ENCODE measurements around the gene PLA2G1B. TPM values are rescaled to one million over a fixed set of nuclear protein-coding genes. Genes with fewer than 3 reads are reported as not detected.
A peak's percentile ranks its signal among the peaks of the same experiment; 100 is the strongest.
"Not testable (repeated sequence)": the region's sequence is repeated elsewhere in the genome, so short reads cannot be mapped to it uniquely, and the experiment has no call there.

The PLA2G1B gene
- total RNA-seq, 1 experiment from 2014 or later, result not detected

DNA sequence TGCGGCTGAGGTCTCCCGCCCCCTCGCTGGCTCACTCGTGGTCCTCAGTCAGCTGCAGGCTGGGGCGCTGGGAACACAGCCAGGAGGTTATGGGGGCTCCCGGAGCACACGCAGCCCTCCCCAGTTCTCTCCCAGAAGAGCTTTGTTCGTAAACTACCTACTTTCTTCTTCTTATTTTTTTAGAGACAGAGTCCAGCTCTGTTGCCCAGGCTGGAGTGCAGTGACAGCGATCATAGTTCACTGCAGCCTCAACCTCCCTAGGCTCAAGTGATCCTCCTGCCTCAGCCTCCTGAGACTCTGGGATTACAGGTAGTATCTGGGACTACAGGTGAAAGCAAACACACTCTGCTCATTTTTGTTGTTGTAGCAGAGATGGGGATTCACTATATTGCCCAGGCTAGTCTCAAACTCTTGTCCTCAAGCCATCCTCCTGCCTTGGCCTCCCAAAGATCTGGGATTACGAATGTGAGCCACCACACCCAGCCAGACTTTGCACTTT is 15.5 kb upstream of the PLA2G1B start:
- Histone ChIP-seq H3K27me3 (no peaks in the 10 kb centered on the region), H3K36me3 (no peaks in the 10 kb centered on the region), H3K9me3 (no peaks in the 10 kb centered on the region; the same call in 1 of the 2 replicates), H3K4me3 (no peak overlapping the region)
- no peak for DNase-seq

DNA sequence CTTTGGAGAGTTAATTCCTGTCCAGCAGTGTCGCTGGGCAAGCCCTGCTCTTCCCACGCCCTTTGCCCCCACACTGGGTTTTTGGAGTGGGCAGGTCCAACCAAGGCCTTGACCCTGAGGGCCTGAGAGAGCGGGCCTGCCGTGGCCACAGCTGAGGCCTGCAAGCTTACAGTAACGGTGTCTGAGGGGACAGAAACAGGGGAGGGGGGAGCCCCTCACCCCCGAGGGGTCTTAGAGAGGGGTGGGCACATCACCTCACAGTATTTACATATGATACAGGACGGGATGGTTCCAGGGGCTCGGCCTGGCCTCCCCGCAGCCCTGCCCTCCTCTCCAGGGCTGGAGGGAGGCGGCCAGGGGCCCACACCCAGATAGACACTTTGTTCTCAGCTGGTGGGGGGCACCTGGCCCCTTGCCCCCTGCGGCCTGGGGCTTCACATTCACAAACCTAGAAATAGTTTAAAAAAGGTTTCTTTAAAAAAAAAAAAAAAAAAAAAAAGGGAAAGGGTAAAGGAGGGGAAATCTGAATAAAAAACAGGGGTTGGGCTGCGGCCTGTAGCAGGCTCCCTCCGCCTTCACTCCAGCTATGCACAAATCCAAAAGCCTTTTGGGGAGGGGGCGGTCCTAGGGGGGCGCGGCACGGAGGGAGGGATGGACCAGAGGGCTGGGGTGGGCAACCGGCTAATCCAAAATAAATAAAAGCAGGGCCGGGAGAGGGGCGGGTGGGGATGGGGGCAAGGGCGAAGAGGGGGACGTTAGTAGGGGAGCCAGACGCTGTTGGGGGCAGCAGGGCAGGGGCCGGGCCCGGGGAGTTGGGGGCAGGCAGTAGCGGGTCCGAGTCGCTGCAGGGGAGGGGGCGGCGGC is 14.8 kb upstream of the PLA2G1B start:
- no peaks in the 10 kb centered on the region for H3K27me3 ChIP-seq

GRCh38 chr12:120339256-120339655 is 11.7 kb upstream of the PLA2G1B start:
- no peak for DNase-seq
- Histone ChIP-seq H3K4me3 (no peak overlapping the region), H3K9me3 (peaks cover 8% of the 10 kb centered on the region), H3K27me3 (no peaks in the 10 kb centered on the region), H3K36me3 (no peaks in the 10 kb centered on the region)

More for the DNA sequence above, 14.8 kb upstream of the PLA2G1B start:
- Histone ChIP-seq H3K4me3 (no peak overlapping the region), H3K9me3 (peaks cover 2% of the 10 kb centered on the region; the same call in 1 of the 2 replicates), H3K36me3 (no peaks in the 10 kb centered on the region)
- DNase-seq, result no peak

- H3K4me3 ChIP-seq, result no peak overlapping the region
- no peaks in the 10 kb centered on the region for H3K27me3 ChIP-seq
These were observed 10.2 kb upstream of the PLA2G1B start for GRCh38 chr12:120337730-120338129.

DNA sequence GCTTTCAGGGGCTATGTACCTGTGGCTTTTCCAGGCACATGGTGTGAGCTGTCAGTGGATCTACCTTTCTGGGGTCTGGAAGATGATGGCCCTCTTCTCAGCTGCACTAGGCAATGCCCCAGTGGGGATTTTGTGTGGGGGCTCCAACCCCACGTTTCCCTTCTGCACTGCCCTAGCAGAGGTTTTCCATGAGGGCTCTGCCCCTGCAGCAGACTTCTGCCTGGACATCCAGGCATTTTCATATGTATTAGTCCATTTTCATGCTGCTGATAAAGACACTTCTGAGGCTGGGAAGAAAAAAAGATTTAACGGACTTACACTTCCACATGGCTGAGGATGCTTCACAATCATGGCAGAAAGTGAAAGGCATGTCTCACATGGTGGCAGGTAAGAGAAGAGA is 8.8 kb upstream of the PLA2G1B start:
- not testable (repeated sequence) for DNase-seq, H3K36me3 ChIP-seq, H3K9me3 ChIP-seq, H3K4me3 ChIP-seq, H3K27me3 ChIP-seq

More at GRCh38 chr12:120337730-120338129, 10.2 kb upstream of the PLA2G1B start:
- DNase-seq, result no peak
- Histone ChIP-seq H3K36me3 (no peaks in the 10 kb centered on the region), H3K9me3 (peaks cover 8% of the 10 kb centered on the region)

DNA sequence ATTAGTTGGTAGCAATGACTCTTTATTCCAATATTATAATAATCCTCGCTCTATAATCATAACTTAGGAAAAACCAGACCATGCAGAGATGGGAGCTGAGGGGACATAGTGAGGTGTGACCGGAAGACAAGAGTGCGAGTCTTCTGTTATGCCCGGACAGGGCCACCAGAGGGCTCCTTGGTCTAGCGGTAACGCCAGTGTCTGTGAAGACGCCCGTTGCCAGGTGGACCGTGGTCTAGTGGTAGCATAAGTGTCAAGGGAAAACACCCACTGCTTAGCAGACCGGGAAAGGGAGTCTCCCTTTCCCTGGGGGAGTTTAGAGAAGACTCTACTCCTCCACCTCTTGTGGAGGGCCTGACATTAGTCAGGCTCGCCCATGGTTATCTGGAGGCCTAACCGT is 7.9 kb upstream of the PLA2G1B start:
- H3K9me3 ChIP-seq, H3K27me3 ChIP-seq, H3K36me3 ChIP-seq, H3K4me3 ChIP-seq: not testable (repeated sequence)
- DNase-seq, result peak; percentile 56

DNA sequence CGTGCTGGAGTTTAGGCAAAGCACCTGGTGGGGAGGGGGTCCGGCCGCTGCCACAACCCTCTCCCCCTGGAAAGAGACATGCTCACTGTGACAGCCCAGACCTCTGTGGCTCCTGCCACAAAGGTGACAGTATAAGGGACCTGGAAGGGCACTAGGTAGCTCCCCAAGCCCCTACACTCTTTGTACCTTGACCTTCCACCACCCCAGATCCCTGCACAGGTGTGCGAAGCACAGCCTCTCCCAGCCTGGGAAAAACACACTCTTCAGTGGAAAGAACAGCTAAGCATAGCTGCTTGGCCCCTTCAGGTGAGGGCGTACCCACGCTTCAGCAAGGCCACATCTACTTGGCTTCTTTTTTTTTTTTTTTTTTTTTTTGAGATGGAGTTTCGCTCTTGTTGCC is 4.9 kb upstream of the PLA2G1B start:
- Histone ChIP-seq H3K36me3 (no peaks in the 10 kb centered on the region), H3K9me3 (peaks cover 7% of the 10 kb centered on the region), H3K27me3 (no peaks in the 10 kb centered on the region), H3K4me3 (no peak overlapping the region)
- no peak for DNase-seq

DNA sequence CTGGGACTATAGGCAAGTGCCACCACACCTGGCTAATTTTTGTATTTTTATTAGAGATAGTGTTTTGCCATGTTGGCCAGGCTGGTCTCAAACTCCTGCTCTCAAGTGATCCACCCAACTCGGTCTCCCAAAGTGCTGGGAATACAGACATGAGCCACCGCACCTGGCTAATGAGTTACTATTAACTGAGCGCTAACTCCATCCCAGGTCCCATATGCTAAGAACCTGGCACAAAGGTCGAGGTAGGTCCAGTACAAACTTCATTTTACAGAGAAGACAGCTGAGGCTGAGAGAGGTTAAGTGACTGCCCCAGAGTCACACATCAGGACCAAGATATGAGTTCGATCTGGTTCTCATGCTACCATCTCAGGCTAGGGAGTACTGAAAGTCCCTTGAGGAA is 4.5 kb upstream of the PLA2G1B start:
- H3K4me3 ChIP-seq, result no peak overlapping the region
- no peaks in the 10 kb centered on the region for H3K36me3 ChIP-seq
- peaks cover 6% of the 10 kb centered on the region for H3K9me3 ChIP-seq
- no peaks in the 10 kb centered on the region for H3K27me3 ChIP-seq
- DNase-seq, result no peak

GRCh38 chr12:120331390-120331789 is 3.8 kb upstream of the PLA2G1B start:
- no peaks in the 10 kb centered on the region for H3K27me3 ChIP-seq
- H3K36me3 ChIP-seq, result no peaks in the 10 kb centered on the region
- no peak overlapping the region for H3K4me3 ChIP-seq
- DNase-seq, result no peak
- peaks cover 2% of the 10 kb centered on the region; the same call in 1 of the 2 replicates for H3K9me3 ChIP-seq

- no peak for DNase-seq
- Histone ChIP-seq H3K36me3 (no peaks in the 10 kb centered on the region), H3K27me3 (no peaks in the 10 kb centered on the region), H3K4me3 (no peak overlapping the region), H3K9me3 (no peaks in the 10 kb centered on the region)
These were observed 649 bp upstream of the PLA2G1B start for GRCh38 chr12:120328228-120328627.

GRCh38 chr12:120324841-120325417 is 2.6 kb downstream of the PLA2G1B start:
- DNase-seq, result no peak
- no peaks in the 10 kb centered on the region for H3K9me3 ChIP-seq
- no peaks in the 10 kb centered on the region for H3K36me3 ChIP-seq
- no peak overlapping the region; the same call in 1 of the 2 replicates for H3K4me3 ChIP-seq
- no peaks in the 10 kb centered on the region for H3K27me3 ChIP-seq

DNA sequence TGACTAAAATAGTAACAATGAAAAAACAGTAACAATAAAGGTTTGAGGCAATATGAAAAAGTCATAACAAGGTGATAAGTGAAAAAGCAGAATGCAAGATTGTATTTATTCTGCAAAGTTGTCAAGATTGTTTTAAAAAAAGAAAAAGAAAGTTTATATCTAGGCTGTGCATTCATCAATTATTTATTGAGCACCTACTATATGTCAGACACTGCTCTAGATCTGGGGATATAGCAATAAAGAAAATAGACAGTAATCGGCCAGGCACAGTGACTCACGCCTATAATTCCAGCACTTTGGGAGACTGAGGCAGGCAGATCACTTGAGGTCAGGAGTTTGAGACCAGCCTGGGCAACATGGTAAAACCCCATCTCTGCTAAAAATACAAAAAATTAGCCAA is 3.8 kb downstream of the PLA2G1B start:
- no peak overlapping the region for H3K4me3 ChIP-seq
- no peaks in the 10 kb centered on the region for H3K36me3 ChIP-seq
- no peaks in the 10 kb centered on the region for H3K27me3 ChIP-seq
- no peak for DNase-seq
- no peaks in the 10 kb centered on the region for H3K9me3 ChIP-seq

GRCh38 chr12:120321382-120322202 is 6.0 kb downstream of the PLA2G1B start:
- Histone ChIP-seq H3K36me3 (no peaks in the 10 kb centered on the region), H3K4me3 (no peak overlapping the region), H3K27me3 (no peaks in the 10 kb centered on the region), H3K9me3 (no peaks in the 10 kb centered on the region)
- no peak for DNase-seq

- Histone ChIP-seq H3K27me3 (no peaks in the 10 kb centered on the region), H3K36me3 (no peaks in the 10 kb centered on the region), H3K4me3 (peak overlapping the region; percentile 71), H3K9me3 (no peaks in the 10 kb centered on the region)
- peak; percentile 99 for DNase-seq
These were observed 10.1 kb downstream of the PLA2G1B start for GRCh38 chr12:120317224-120318105.

DNA sequence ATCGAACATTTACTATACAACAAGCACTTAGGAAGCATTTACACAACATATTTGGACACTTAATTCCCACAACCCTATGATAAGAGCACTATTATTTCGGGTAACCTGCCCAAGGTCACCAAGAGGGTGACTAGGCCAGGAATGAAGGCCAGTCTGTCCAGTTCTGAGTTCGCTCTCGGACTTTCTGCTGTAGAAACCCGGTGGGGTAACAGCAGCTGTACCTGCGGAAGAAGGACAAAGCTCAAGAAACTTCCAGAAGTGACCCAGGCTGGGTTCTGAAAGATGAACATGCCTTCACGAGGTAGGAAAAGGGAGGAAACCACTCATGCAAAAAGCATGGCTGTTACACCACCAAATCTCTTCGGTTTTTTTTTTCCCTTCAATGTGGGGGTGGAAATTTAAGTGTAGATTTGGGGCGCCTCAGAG is 10.8 kb downstream of the PLA2G1B start:
- Histone ChIP-seq H3K27me3 (no peaks in the 10 kb centered on the region), H3K36me3 (no peaks in the 10 kb centered on the region), H3K9me3 (no peaks in the 10 kb centered on the region), H3K4me3 (peak overlapping the region; percentile 71)
- no peak for DNase-seq

DNA sequence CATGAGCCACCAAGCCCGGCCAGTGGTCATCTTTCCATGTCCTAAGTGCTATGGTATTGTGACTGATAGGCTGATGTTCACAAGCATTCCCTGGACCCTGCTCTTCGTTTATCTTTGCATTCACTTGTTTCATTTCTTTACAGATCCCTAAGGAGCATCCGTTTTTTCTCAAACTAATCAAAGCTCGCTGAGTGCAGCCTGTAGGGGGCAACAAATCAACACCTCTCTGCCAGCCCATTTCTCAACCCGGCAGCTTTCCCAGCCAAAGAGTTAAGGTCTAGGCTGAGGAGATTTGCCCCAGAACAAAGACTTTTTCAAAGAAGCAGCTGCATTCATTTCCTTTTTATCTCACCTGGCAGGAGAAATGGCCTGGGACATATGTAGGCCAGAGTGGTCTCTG is 13.4 kb downstream of the PLA2G1B start:
- Histone ChIP-seq H3K9me3 (no peaks in the 10 kb centered on the region), H3K4me3 (no peak overlapping the region), H3K27me3 (no peaks in the 10 kb centered on the region), H3K36me3 (no peaks in the 10 kb centered on the region)
- DNase-seq, result no peak
